Fibroblast of villous mesenchyme (primary cell): ENCODE measurements around the gene C15orf39. TPM values are rescaled to one million over a fixed set of nuclear protein-coding genes. Genes with fewer than 3 reads are reported as not detected.

ENCODE experiments used
- DNase-seq: peaks from one replicate; pipeline ENCODE4 v3.0.0-alpha.2; 2010; ENCODE audit warnings: low read depth
- H3K4me3 ChIP-seq: 2 replicates; pipeline ENCODE4 v1.5.1; 2011; ENCODE audit warnings: low read depth, mild to moderate bottlenecking, low read length
- CTCF ChIP-seq: IDR thresholded peaks from 2 replicates; pipeline ENCODE4 v1.5.1; 2012; ENCODE audit warnings: low read depth, mild to moderate bottlenecking, low read length; ENCODE audit not compliant: insufficient read depth
- total RNA-seq: library from RNA; depleted of rRNA; stranded (reverse); fragments of >200 nt; gene quantifications from 2 replicates; pipeline ENCODE4 v1.2.3, GENCODE V29; 2012

Gene C15orf39
- total RNA-seq = 8.1 and 9.1 TPM in 2 replicates

GRCh38 chr15:75201616-75202250 lies at the start of gene C15orf39:
Gene C15orf39, plus strand, starts transcription at chr15:75201882. Its CDS starts 4,167 bp downstream, at chr15:75206049.
- peak; percentile 83 for DNase-seq
- peak within 1 kb of the TSS; percentile 98 for H3K4me3 ChIP-seq
- peak; percentile 66 for TF ChIP-seq CTCF

- DNase-seq = no peak
- no peak for TF ChIP-seq CTCF
- no peak overlapping the region for H3K4me3 ChIP-seq
Observed at GRCh38 chr15:75152382-75153079, 49.2 kb upstream of the C15orf39 start.

GRCh38 chr15:75153087-75153486 lies 48.6 kb upstream of the C15orf39 start:
- no peak for DNase-seq
- H3K4me3 ChIP-seq = no peak overlapping the region
- no peak for TF ChIP-seq CTCF

GRCh38 chr15:75153565-75154276 lies 48.0 kb upstream of the C15orf39 start:
- no peak for DNase-seq
- no peak for TF ChIP-seq CTCF

GRCh38 chr15:75154461-75155062 lies 47.1 kb upstream of the C15orf39 start:
- no peak overlapping the region for H3K4me3 ChIP-seq
- no peak for DNase-seq
- no peak for TF ChIP-seq CTCF

More at GRCh38 chr15:75153565-75154276, 48.0 kb upstream of the C15orf39 start:
- H3K4me3 ChIP-seq = no peak overlapping the region

- TF ChIP-seq CTCF = no peak
- DNase-seq = no peak
- H3K4me3 ChIP-seq = no peak overlapping the region
Observed at GRCh38 chr15:75156326-75157215, 45.1 kb upstream of the C15orf39 start.
